Breast epithelium (tissue), 4 donors: Measurements from ENCODE around the gene DIP2A. TPM values are rescaled to one million over a fixed set of nuclear protein-coding genes. Genes with fewer than 3 reads are reported as not detected.

Experiments
- DNase-seq, 2 donors: peaks; one replicate each; pipeline ENCODE4 v3.0.0-alpha.2; 2019; ENCODE audit warnings: low spot score in 2 of 2
- H3K27ac ChIP-seq, 2 donors: fragments of 200-600 bp; sonication (generic) in 1 of 2; one replicate each; pipeline ENCODE4 v1.5.1; 2016 to 2019; ENCODE audit warnings: mild to moderate bottlenecking in 1 of 2
- H3K27me3 ChIP-seq, 2 donors: fragments of 200-600 bp; sonication (generic) in 1 of 2; one replicate each; pipeline versions ENCODE4 v1.5.1 to v1.6.0; 2017 to 2019; ENCODE audit warnings: control low read depth in 1 of 2, mild to moderate bottlenecking in 1 of 2
- H3K36me3 ChIP-seq: fragments of 200-600 bp; one replicate; pipeline ENCODE4 v1.5.1; 2019
- H3K4me1 ChIP-seq, 2 donors: fragments of 200-600 bp; sonication (generic); one replicate each; pipeline ENCODE4 v1.5.1; 2016 to 2019; ENCODE audit warnings: control low read depth in 1 of 2
- H3K4me3 ChIP-seq, 3 donors: fragments of 200-600 bp; sonication (generic); 1 replicate in 2 of 3; 2 replicates in 1 of 3; pipeline ENCODE4 v1.5.1; 2016 to 2019; ENCODE audit warnings: mild to moderate bottlenecking in 3 of 3, moderate library complexity in 2 of 3
- H3K9me3 ChIP-seq, 2 donors: fragments of 200-600 bp; sonication (generic) in 1 of 2; one replicate each; pipeline ENCODE4 v1.5.1; 2016 to 2019; ENCODE audit warnings: control low read depth in 1 of 2
- CTCF ChIP-seq, 3 donors: fragments of 450-650 bp; IDR thresholded peaks; one replicate each; pipeline ENCODE4 v1.5.1; 2016 to 2017; ENCODE audit warnings: antibody characterized with exemption in 3 of 3, mild to moderate bottlenecking in 3 of 3, moderate library complexity in 3 of 3
- POLR2A ChIP-seq: fragments of 450-650 bp; IDR thresholded peaks from one replicate; pipeline ENCODE4 v1.6.1; 2016; ENCODE audit warnings: antibody characterized with exemption, mild to moderate bottlenecking, moderate library complexity
- POLR2AphosphoS5 ChIP-seq, 3 donors: sonication (generic); formaldehyde crosslinking; IDR thresholded peaks; one replicate each; pipeline ENCODE4 v1.6.1; 2017; ENCODE audit warnings: antibody characterized with exemption in 3 of 3
- intact Hi-C: fragments of 100-400 bp; cut with DNase I; formaldehyde crosslinking; loops from one replicate; pipeline ENCODE4 v1.15.1; 2023; ENCODE audit warnings: low total_unique reads
- total RNA-seq, 3 donors: library from RNA; depleted of rRNA; stranded (reverse); fragments of >200 nt; gene quantifications; one replicate each; pipeline ENCODE4 v1.1.0, GENCODE V29; 2016

DIP2A gene
- total RNA-seq, 3 donors from 2014 or later, result 32.6 to 43.9 (median 42.0) TPM

DNA sequence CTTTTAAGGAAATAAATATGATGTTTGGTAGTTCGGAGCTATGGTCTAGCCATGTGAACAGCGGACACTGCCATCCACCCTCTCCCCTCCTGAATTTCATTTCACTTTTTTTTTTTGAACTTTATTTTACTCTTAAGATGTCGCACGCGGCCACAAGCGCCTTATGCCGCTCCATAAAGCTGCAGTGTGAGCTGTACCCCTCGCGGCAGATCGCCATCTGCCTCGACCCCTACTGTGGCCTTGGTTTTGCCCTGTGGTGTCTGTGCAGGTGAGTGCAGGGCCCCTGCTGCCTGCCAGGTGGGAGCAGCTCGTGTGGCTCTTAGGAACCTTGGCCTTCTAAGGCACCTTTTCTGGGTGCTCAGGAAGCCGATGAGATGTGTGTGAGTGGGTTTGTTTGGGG lies 98.1 kb downstream of the DIP2A start:
- Histone ChIP-seq H3K27ac (no peak overlapping the region), H3K27me3 (no peaks in the 10 kb centered on the region), H3K36me3 (peaks cover 5% of the 10 kb centered on the region), H3K4me3 (no peak overlapping the region), H3K9me3 (no peaks in the 10 kb centered on the region), H3K4me1 (no peaks in the 10 kb centered on the region)
- intact Hi-C loops, result no loop called here
- DNase-seq, result no peak
- TF ChIP-seq POLR2A, result no peak
- no peak for TF ChIP-seq CTCF (IDR thresholded peaks at IDR 0.05)
- TF ChIP-seq POLR2AphosphoS5 (IDR thresholded peaks at IDR 0.05), result no peak

DNA sequence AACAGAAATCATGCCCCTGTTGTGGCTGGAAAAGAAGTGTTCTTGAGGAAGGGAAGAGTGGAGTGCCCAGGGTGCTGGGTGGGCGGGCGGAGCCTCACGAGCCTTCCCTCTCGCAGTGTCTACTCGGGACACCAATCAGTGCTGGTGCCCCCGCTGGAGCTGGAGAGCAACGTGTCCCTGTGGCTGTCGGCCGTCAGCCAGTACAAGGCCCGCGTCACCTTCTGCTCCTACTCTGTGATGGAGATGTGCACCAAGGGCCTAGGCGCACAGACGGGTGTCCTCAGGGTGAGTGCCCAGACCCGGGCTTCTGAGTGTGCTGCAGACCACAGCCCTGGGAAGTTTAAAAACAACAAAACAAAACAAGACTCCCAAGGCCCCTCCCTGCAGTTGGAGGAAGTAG lies 98.8 kb downstream of the DIP2A start:
- no peaks in the 10 kb centered on the region for H3K9me3 ChIP-seq
- H3K36me3 ChIP-seq, result peaks cover 5% of the 10 kb centered on the region
- no peaks in the 10 kb centered on the region for H3K4me1 ChIP-seq
- no peak overlapping the region for H3K4me3 ChIP-seq
- no peak for DNase-seq
- H3K27ac ChIP-seq, result no peak overlapping the region
- H3K27me3 ChIP-seq, result no peaks in the 10 kb centered on the region
- intact Hi-C loops, result no loop called here
- no peak for TF ChIP-seq POLR2A
- no peak for TF ChIP-seq POLR2AphosphoS5 (IDR thresholded peaks at IDR 0.05)
- no peak for TF ChIP-seq CTCF (IDR thresholded peaks at IDR 0.05)

DNA sequence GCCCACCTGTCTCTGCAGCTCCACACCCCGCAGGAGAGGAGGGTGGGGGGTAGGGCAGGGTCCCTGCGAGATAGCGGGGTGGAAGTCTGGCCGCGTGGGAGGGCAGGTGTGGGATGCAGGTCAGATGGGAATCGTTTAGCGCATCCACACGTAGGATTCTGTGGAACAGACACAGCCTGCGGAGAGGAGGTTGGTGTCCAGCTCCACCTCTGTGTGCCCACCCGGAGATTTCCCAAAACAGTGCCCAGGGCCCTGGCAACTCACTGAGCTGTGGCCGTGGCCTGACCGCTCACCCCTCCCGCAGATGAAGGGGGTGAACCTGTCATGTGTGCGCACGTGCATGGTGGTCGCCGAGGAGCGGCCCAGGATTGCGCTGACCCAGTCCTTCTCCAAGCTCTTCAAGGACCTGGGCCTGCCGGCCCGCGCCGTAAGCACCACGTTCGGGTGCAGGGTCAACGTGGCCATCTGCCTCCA lies 99.3 kb downstream of the DIP2A start:
- Histone ChIP-seq H3K27me3 (no peaks in the 10 kb centered on the region), H3K27ac (no peak overlapping the region), H3K36me3 (peaks cover 5% of the 10 kb centered on the region), H3K4me3 (no peak overlapping the region), H3K9me3 (no peaks in the 10 kb centered on the region), H3K4me1 (no peaks in the 10 kb centered on the region)
- TF ChIP-seq POLR2A (no peak), POLR2AphosphoS5 (IDR thresholded peaks at IDR 0.05) (no peak), CTCF (IDR thresholded peaks at IDR 0.05) (no peak)
- intact Hi-C loops, result no loop called here
- no peak for DNase-seq

DNA sequence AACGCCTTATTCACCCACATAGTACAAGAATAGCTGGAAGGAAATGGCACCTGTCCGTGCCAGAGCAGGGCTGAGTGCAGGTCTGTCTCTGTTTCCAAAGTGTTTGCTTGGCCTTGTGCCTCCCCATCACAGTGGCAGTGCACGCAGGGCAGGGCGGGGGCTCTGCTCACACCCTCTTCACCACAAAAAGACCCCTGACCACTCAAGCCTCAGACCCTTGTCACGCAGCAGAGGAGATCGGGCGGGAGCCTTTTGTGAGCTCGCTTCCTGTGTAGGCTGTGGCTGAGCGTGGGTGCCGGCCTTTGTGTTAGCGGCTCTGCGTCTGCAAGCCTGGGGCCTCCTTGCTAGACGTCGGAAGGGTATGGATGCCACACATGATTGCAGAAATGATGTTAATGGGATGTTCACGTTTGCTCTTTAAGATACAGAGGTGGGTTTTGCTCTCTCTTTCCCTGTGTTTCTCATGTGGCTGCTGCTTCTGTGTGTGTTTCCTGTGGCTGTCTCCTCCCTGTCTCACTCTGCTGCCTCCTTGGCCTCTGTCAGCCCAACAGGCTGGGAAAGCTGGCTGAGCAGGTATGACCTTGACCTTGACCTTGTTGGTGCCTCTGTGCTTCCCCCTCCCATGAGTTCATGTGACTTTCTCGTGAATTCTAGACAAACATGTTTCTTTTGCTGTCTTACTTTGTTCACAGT lies 100.7 kb downstream of the DIP2A start:
- no peaks in the 10 kb centered on the region for H3K9me3 ChIP-seq
- no peak overlapping the region for H3K27ac ChIP-seq
- no peaks in the 10 kb centered on the region for H3K4me1 ChIP-seq
- intact Hi-C loops, result no loop called here
- no peak for TF ChIP-seq CTCF (IDR thresholded peaks at IDR 0.05)
- TF ChIP-seq POLR2AphosphoS5 (IDR thresholded peaks at IDR 0.05), result no peak
- no peak for TF ChIP-seq POLR2A
- peaks cover 5% of the 10 kb centered on the region for H3K36me3 ChIP-seq
- no peak overlapping the region for H3K4me3 ChIP-seq
- DNase-seq, result no peak
- no peaks in the 10 kb centered on the region for H3K27me3 ChIP-seq

- no peak for TF ChIP-seq CTCF (IDR thresholded peaks at IDR 0.05)
- no peak for TF ChIP-seq POLR2A
- no peak for TF ChIP-seq POLR2AphosphoS5 (IDR thresholded peaks at IDR 0.05)
- Histone ChIP-seq H3K9me3 (no peaks in the 10 kb centered on the region), H3K4me1 (no peaks in the 10 kb centered on the region), H3K4me3 (no peak overlapping the region), H3K27me3 (no peaks in the 10 kb centered on the region), H3K27ac (no peak overlapping the region), H3K36me3 (peaks cover 5% of the 10 kb centered on the region)
- no peak for DNase-seq
- intact Hi-C loops, result no loop called here
These were observed 102.1 kb downstream of the DIP2A start for GRCh38 chr21:46560568-46561444.
